NT2/D1 (cell line): ENCODE results near the gene ACVR1B.
A peak's percentile ranks its signal among the peaks of the same experiment; 100 is the strongest.

Experiments used
- DNase-seq: peaks from one replicate; pipeline ENCODE4 v3.0.0-alpha.2; 2011; ENCODE audit warnings: low read depth, low spot score
- H3K27me3 ChIP-seq: 2 replicates; pipeline ENCODE4 v1.6.0; 2011; ENCODE audit warnings: mild to moderate bottlenecking; ENCODE audit not compliant: insufficient read length, insufficient read depth
- H3K36me3 ChIP-seq: 2 replicates; pipeline ENCODE4 v1.6.1; 2011; ENCODE audit warnings: mild to moderate bottlenecking, low read length, mixed read lengths; ENCODE audit not compliant: insufficient read depth, insufficient read length
- H3K4me1 ChIP-seq: 2 replicates; pipeline ENCODE4 v1.5.1; 2011; ENCODE audit not compliant: insufficient read depth, insufficient read length
- H3K4me3 ChIP-seq: 2 replicates; pipeline ENCODE4 v1.5.1; 2011; ENCODE audit warnings: low read depth; ENCODE audit not compliant: insufficient read length
- H3K9ac ChIP-seq: 2 replicates; pipeline ENCODE4 v1.6.0; 2011; ENCODE audit warnings: low read depth; ENCODE audit not compliant: insufficient read length
- H3K9me3 ChIP-seq: 2 replicates; pipeline ENCODE4 v1.5.1; 2011; ENCODE audit warnings: mild to moderate bottlenecking, low read length; ENCODE audit not compliant: insufficient read depth
- SUZ12 ChIP-seq: IDR thresholded peaks from 2 replicates; pipeline ENCODE4 v1.6.1; 2011; ENCODE audit not compliant: insufficient read length, insufficient read depth; ENCODE audit errors: extremely low read depth
- YY1 ChIP-seq: IDR thresholded peaks from 2 replicates; pipeline ENCODE4 v1.6.1; 2011; ENCODE audit not compliant: insufficient read length, insufficient read depth
- ZNF274 ChIP-seq: IDR thresholded peaks from 2 replicates; pipeline ENCODE4 v1.6.1; 2011; ENCODE audit warnings: mild to moderate bottlenecking, low read depth, low read length

ACVR1B gene

GRCh38 chr12:52029685-52030084 lies 78.2 kb downstream of the ACVR1B start:
- Histone ChIP-seq H3K36me3 (no peaks in the 10 kb centered on the region), H3K4me1 (peaks cover 28% of the 10 kb centered on the region), H3K4me3 (no peak overlapping the region), H3K9ac (peak overlapping the region; percentile 45), H3K27me3 (peaks cover 21% of the 10 kb centered on the region), H3K9me3 (no peaks in the 10 kb centered on the region)
- TF ChIP-seq SUZ12 (no peak), YY1 (no peak), ZNF274 (no peak)
- DNase-seq, result peak; percentile 76

- Histone ChIP-seq H3K9ac (no peak overlapping the region), H3K27me3 (peaks cover 40% of the 10 kb centered on the region), H3K9me3 (no peaks in the 10 kb centered on the region), H3K4me3 (no peak overlapping the region), H3K4me1 (peaks cover 22% of the 10 kb centered on the region), H3K36me3 (no peaks in the 10 kb centered on the region)
- TF ChIP-seq SUZ12 (no peak), YY1 (no peak), ZNF274 (no peak)
- no peak for DNase-seq
Observed at GRCh38 chr12:52032446-52032803, 80.9 kb downstream of the ACVR1B start.

GRCh38 chr12:52032804-52033445 lies 81.4 kb downstream of the ACVR1B start:
- H3K36me3 ChIP-seq, result no peaks in the 10 kb centered on the region
- H3K4me1 ChIP-seq, result peaks cover 20% of the 10 kb centered on the region
- H3K4me3 ChIP-seq, result peak overlapping the region; percentile 13
- DNase-seq, result peak; percentile 94
- H3K9ac ChIP-seq, result peak overlapping the region; percentile 63
- H3K27me3 ChIP-seq, result peaks cover 40% of the 10 kb centered on the region
- TF ChIP-seq YY1 (no peak), ZNF274 (no peak), SUZ12 (no peak)
- no peaks in the 10 kb centered on the region for H3K9me3 ChIP-seq

- peak overlapping the region; percentile 13 for H3K4me3 ChIP-seq
- peaks cover 23% of the 10 kb centered on the region for H3K4me1 ChIP-seq
- H3K27me3 ChIP-seq, result peaks cover 42% of the 10 kb centered on the region
- H3K36me3 ChIP-seq, result no peaks in the 10 kb centered on the region
- DNase-seq, result no peak
- TF ChIP-seq ZNF274 (no peak), SUZ12 (no peak), YY1 (no peak)
- H3K9me3 ChIP-seq, result no peaks in the 10 kb centered on the region
- peak overlapping the region; percentile 63 for H3K9ac ChIP-seq
Observed at GRCh38 chr12:52033446-52034140, 82.1 kb downstream of the ACVR1B start.

- Histone ChIP-seq H3K4me1 (peaks cover 21% of the 10 kb centered on the region), H3K4me3 (no peak overlapping the region), H3K27me3 (peaks cover 42% of the 10 kb centered on the region), H3K9me3 (no peaks in the 10 kb centered on the region), H3K9ac (no peak overlapping the region), H3K36me3 (no peaks in the 10 kb centered on the region)
- no peak for TF ChIP-seq SUZ12
- no peak for TF ChIP-seq YY1
- no peak for TF ChIP-seq ZNF274
- DNase-seq, result no peak
Observed at GRCh38 chr12:52035190-52035589, 83.7 kb downstream of the ACVR1B start.

GRCh38 chr12:52035926-52036325 lies 84.4 kb downstream of the ACVR1B start:
- Histone ChIP-seq H3K4me1 (peaks cover 19% of the 10 kb centered on the region), H3K27me3 (peaks cover 42% of the 10 kb centered on the region), H3K9ac (no peak overlapping the region), H3K36me3 (no peaks in the 10 kb centered on the region), H3K4me3 (no peak overlapping the region), H3K9me3 (no peaks in the 10 kb centered on the region)
- no peak for TF ChIP-seq ZNF274
- no peak for TF ChIP-seq YY1
- no peak for TF ChIP-seq SUZ12
- no peak for DNase-seq

- Histone ChIP-seq H3K4me3 (peak overlapping the region; percentile 33), H3K36me3 (no peaks in the 10 kb centered on the region), H3K9ac (peak overlapping the region; percentile 65), H3K9me3 (no peaks in the 10 kb centered on the region), H3K4me1 (peaks cover 23% of the 10 kb centered on the region), H3K27me3 (peaks cover 42% of the 10 kb centered on the region)
- DNase-seq, result no peak
- TF ChIP-seq ZNF274 (no peak), SUZ12 (no peak), YY1 (no peak)
Observed at GRCh38 chr12:52036587-52037171, 85.2 kb downstream of the ACVR1B start.
